HepG2 (cell line): Measurements from ENCODE around the gene GFY. TPM values are rescaled to one million over a fixed set of nuclear protein-coding genes. Genes with fewer than 3 reads are reported as not detected.

Source experiments
- BHLHE40 ChIP-seq: IDR thresholded peaks from 2 replicates; pipeline ENCODE4 v1.6.1; 2011; ENCODE audit warnings: low read length, improper control_type of control experiment
- CREB3 ChIP-seq: sonication (generic); formaldehyde crosslinking; IDR thresholded peaks from 2 replicates; pipeline ENCODE4 v1.5.0; 2020; ENCODE audit warnings: missing genetic modification reagents
- ELF1 ChIP-seq: sonication (generic); formaldehyde crosslinking; IDR thresholded peaks from 2 replicates; pipeline ENCODE4 v1.4.0; 2020; ENCODE audit warnings: missing genetic modification reagents
- IRF1 ChIP-seq: sonication (generic); formaldehyde crosslinking; IDR thresholded peaks from 2 replicates; pipeline ENCODE4 v1.4.0; 2020; ENCODE audit warnings: low read depth, mild to moderate bottlenecking, missing genetic modification reagents
- JUN ChIP-seq: sonication (generic); formaldehyde crosslinking; IDR thresholded peaks from 2 replicates; pipeline ENCODE4 v1.4.0; 2020; ENCODE audit warnings: mild to moderate bottlenecking, missing genetic modification reagents
- KLF12 ChIP-seq: sonication (generic); formaldehyde crosslinking; IDR thresholded peaks from 2 replicates; pipeline ENCODE4 v1.4.0; 2020; ENCODE audit warnings: missing genetic modification reagents, borderline replicate concordance
- MAFF ChIP-seq: IDR thresholded peaks from 2 replicates; pipeline ENCODE4 v1.6.1; 2011; ENCODE audit warnings: low read depth, low read length, improper control_type of control experiment
- MIXL1 ChIP-seq: IDR thresholded peaks from 2 replicates; pipeline ENCODE4 v1.6.1; 2016
- MXD1 ChIP-seq: sonication (generic); formaldehyde crosslinking; IDR thresholded peaks from 2 replicates; pipeline ENCODE4 v1.4.0; 2020; ENCODE audit warnings: mild to moderate bottlenecking, missing genetic modification reagents
- NRL ChIP-seq: sonication (generic); formaldehyde crosslinking; IDR thresholded peaks from 2 replicates; pipeline ENCODE4 v1.5.0; 2020; ENCODE audit warnings: missing genetic modification reagents, mild to moderate bottlenecking, moderate library complexity, borderline replicate concordance
- RAD21 ChIP-seq: fragments of 450-650 bp; formaldehyde crosslinking; IDR thresholded peaks from 2 replicates; pipeline ENCODE4 v1.5.0; 2020; ENCODE audit warnings: mild to moderate bottlenecking
- RELA ChIP-seq: sonication (generic); formaldehyde crosslinking; IDR thresholded peaks from 2 replicates; pipeline ENCODE4 v1.4.0; 2020; ENCODE audit warnings: missing genetic modification reagents
- RORA ChIP-seq: sonication (generic); formaldehyde crosslinking; IDR thresholded peaks from 2 replicates; pipeline ENCODE4 v1.5.0; 2020; ENCODE audit warnings: mild to moderate bottlenecking, missing genetic modification reagents, moderate library complexity
- SKI ChIP-seq: fragments of 450-650 bp; IDR thresholded peaks from one replicate; pipeline ENCODE4 v1.6.1; 2018; ENCODE audit warnings: mild to moderate bottlenecking; ENCODE audit not compliant: partially characterized antibody
- SPEN ChIP-seq: sonication (generic); formaldehyde crosslinking; IDR thresholded peaks from 2 replicates; pipeline ENCODE4 v1.5.1; 2020; ENCODE audit warnings: low read depth, mild to moderate bottlenecking, missing genetic modification reagents
- SRF ChIP-seq: IDR thresholded peaks from 2 replicates; pipeline ENCODE4 v1.6.1; 2011; ENCODE audit warnings: mild to moderate bottlenecking, low read depth, low read length, moderate library complexity
- TCF7 ChIP-seq: sonication (generic); IDR thresholded peaks from 2 replicates; pipeline ENCODE4 v1.6.1; 2016; ENCODE audit warnings: antibody characterized with exemption, low read depth
- UBTF ChIP-seq: sonication (generic); formaldehyde crosslinking; IDR thresholded peaks from 2 replicates; pipeline ENCODE4 v1.4.0; 2020; ENCODE audit warnings: mild to moderate bottlenecking, missing genetic modification reagents
- ZBTB42 ChIP-seq: sonication (generic); formaldehyde crosslinking; IDR thresholded peaks from 2 replicates; pipeline ENCODE4 v1.5.0; 2020; ENCODE audit warnings: mild to moderate bottlenecking, missing genetic modification reagents
- ZNF430 ChIP-seq: sonication (generic); formaldehyde crosslinking; IDR thresholded peaks from 2 replicates; pipeline ENCODE4 v1.9.0; 2021; ENCODE audit warnings: mild to moderate bottlenecking, missing genetic modification reagents
- ZNF556 ChIP-seq: sonication (generic); formaldehyde crosslinking; IDR thresholded peaks from 2 replicates; pipeline ENCODE4 v1.4.0; 2020; ENCODE audit warnings: mild to moderate bottlenecking, missing genetic modification reagents, borderline replicate concordance
- ZNF562 ChIP-seq: sonication (generic); formaldehyde crosslinking; IDR thresholded peaks from 2 replicates; pipeline ENCODE4 v1.8.0; 2022; ENCODE audit warnings: missing genetic modification reagents, borderline replicate concordance
- ZNF616 ChIP-seq: sonication (generic); formaldehyde crosslinking; IDR thresholded peaks from 2 replicates; pipeline ENCODE4 v1.5.0; 2020; ENCODE audit warnings: low read depth, mild to moderate bottlenecking, missing genetic modification reagents
- ZNF674 ChIP-seq: sonication (generic); formaldehyde crosslinking; IDR thresholded peaks from 2 replicates; pipeline ENCODE4 v1.5.0; 2020; ENCODE audit warnings: low read depth, mild to moderate bottlenecking, missing genetic modification reagents
- ZXDC ChIP-seq: sonication (generic); formaldehyde crosslinking; IDR thresholded peaks from 2 replicates; pipeline ENCODE4 v1.5.0; 2020; ENCODE audit warnings: mild to moderate bottlenecking, missing genetic modification reagents
- polyA plus RNA-seq, 8 experiments: library from polyadenylated mRNA; depleted of rRNA in 3 of 8; stranded (reverse) in 7 of 8; unstranded in 1 of 8; fragments of >200 nt; fragmentation: Illumina TruSeq in 4 of 8; extraction: Trizol in 4 of 8; gene quantifications; 2 replicates each; pipeline versions ENCODE4 v1.2.1 to v1.2.3, GENCODE V29; 2011 to 2016; ENCODE audit warnings: low read depth in 4 of 8, missing spikeins in 1 of 8, mixed read lengths in 1 of 8; ENCODE audit not compliant: insufficient read depth in 1 of 8
- total RNA-seq, 5 experiments: library from RNA; depleted of rRNA; stranded (reverse); fragments of >200 nt; fragmentation: Illumina TruSeq; extraction: Trizol; gene quantifications; 2 replicates each; pipeline ENCODE4 v1.2.3, GENCODE V29; 2016; ENCODE audit warnings: low read depth in 1 of 5

GFY gene
- total and polyA plus RNA-seq, 2 of the 13 experiments (the other 11 are each of a cell fraction or from before 2014, with no cell fraction given): not detected

GRCh38 chr19:49451430-49452181, 26.4 kb downstream of the GFY start, which contains the start of gene PIH1D1 (continued):
- TF ChIP-seq JUN (no peak), RELA (no peak), IRF1 (CRISPR knock-in tag) (no peak), MAFF (no peak), ZNF430 (CRISPR knock-in tag) (no peak), ELF1 (peak; percentile 91), SRF (no peak), ZXDC (no peak), ZNF616 (no peak), ZNF562 (CRISPR knock-in tag) (no peak), UBTF (CRISPR knock-in tag) (peak; percentile 53; the same call in 1 of the 2 replicates), ZNF674 (CRISPR knock-in tag) (no peak), BHLHE40 (peak; percentile 9; the same call in 1 of the 2 replicates), ZBTB42 (CRISPR knock-in tag) (no peak), SKI (no peak), CREB3 (no peak), RAD21 (no peak), KLF12 (CRISPR knock-in tag) (no peak), SPEN (peak; percentile 75), ZNF556 (no peak), MXD1 (CRISPR knock-in tag) (no peak), MIXL1 (CRISPR knock-in tag) (peak; percentile 74), TCF7 (no peak), RORA (CRISPR knock-in tag) (no peak), NRL (CRISPR knock-in tag) (no peak)
